GM10266 (cell line): ENCODE results near the gene GPR6.

ENCODE experiments used
- DNase-seq: peaks from one replicate; pipeline ENCODE4 v3.0.0; 2012; ENCODE audit errors: extremely low spot score
- CTCF ChIP-seq: IDR thresholded peaks from 2 replicates; pipeline ENCODE4 v1.5.1; 2012; ENCODE audit warnings: mild to moderate bottlenecking, low read depth; ENCODE audit not compliant: control insufficient read depth, insufficient read depth; ENCODE audit errors: missing control alignments

GPR6 gene

DNA sequence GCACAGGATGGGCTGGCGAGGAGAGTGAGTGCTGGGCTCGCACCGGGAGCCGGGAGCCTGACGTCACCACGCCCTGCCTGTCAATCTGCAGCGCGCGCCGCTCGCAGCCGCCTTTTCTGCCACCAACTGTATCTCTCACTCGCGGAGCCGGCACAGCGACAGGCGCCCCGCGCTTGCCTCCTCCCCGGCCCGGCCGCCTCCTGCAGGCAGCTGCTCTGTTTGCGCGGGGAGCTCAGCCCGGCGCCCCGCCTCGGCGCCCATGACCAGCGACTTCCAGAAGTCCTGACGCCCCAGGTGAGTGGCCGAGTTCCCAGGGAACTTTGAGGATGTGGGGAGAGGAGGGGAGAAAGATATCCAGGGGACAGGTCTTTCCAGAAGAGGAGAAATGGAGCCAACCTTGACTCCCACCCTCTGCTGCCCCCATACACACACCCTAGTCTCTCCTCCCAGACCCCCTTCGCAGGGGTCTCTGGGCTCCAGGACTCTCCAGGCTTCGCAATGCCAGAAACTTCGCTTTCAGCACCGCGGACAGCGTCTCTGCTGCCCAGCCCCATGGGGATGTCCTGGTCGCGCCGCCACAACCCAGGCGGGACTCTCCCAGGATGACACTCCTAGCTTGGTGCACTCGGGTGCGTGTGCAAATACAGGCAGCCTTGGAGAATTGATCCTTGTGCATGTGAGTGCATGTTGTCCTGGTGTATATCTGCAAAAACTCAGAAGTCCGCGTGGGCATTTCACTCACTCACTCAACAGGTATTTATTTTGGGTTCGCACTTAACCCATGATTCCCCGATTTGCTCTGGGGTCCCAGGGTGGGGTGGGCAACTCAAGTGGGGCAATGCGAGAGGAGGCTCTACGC is at the start of gene GPR6:
Gene GPR6 (plus strand): TSS at position 138 of the 859 bp plus-strand sequence. CDS start 802 bp downstream, outside the sequence.
- peak; percentile 85 for DNase-seq
- no peak for TF ChIP-seq CTCF

- no peak for TF ChIP-seq CTCF
Observed at GRCh38 chr6:109934293-109934692, 43.8 kb upstream of the GPR6 start.

DNA sequence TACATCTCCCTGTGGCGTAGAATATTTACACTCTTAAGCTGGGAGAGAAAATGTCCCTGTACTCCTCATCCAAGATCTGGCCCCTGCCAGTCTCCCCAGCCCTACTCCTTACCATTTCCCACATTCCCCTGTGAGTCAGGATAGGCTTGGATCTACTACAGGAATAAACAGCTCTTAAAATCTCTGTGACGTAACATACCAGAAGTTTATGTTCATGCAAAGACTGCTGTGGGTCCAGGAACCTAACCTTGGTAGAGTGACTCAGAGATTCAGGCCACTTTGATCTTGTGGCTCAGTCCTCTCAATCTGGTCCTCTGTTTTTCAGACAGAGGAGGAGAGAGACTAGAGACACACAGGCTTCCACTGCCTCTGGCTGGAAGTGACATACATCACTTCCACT is 38.5 kb upstream of the GPR6 start:
- no peak for TF ChIP-seq CTCF

More at GRCh38 chr6:109934293-109934692, 43.8 kb upstream of the GPR6 start:
- no peak for DNase-seq

GRCh38 chr6:109944448-109944847 is 33.7 kb upstream of the GPR6 start:
- DNase-seq = no peak
- TF ChIP-seq CTCF = no peak

More for the DNA sequence above, 38.5 kb upstream of the GPR6 start:
- no peak for DNase-seq

- no peak for DNase-seq
- no peak for TF ChIP-seq CTCF
Observed at GRCh38 chr6:109945091-109945490, 33.0 kb upstream of the GPR6 start.

DNA sequence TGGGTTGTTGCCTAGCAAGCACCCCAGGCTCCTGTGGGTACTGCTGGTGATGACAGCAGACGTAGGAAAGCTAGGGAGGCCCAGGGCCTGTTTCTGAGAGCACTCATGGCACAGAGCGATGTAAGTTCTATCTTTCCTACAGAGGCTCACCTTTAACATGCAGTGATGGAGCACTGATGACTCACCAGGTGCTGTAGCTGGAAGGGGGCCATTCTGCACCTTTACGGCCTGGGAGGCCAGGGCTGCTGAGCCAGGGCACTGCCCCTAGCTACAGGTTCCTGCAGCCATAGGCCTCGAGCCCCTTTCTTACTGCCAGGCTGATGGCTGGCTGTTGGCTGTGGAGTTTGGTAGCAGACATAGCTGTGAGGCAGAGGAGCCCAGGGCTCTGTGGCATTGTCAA is 31.1 kb upstream of the GPR6 start:
- TF ChIP-seq CTCF = no peak
- DNase-seq = no peak
